CD4-positive, alpha-beta T cell treated with Interleukin-4 for 1 hour (primary cell): ENCODE data around the gene IMPA2.
"Not testable (repeated sequence)": the region's sequence is repeated elsewhere in the genome, so short reads cannot be mapped to it uniquely, and the experiment has no call there.

Experiments
- DNase-seq, 2 donors: peaks; one replicate each; pipeline ENCODE4 v3.0.0-alpha.2; 2020 to 2022

IMPA2 gene

DNA sequence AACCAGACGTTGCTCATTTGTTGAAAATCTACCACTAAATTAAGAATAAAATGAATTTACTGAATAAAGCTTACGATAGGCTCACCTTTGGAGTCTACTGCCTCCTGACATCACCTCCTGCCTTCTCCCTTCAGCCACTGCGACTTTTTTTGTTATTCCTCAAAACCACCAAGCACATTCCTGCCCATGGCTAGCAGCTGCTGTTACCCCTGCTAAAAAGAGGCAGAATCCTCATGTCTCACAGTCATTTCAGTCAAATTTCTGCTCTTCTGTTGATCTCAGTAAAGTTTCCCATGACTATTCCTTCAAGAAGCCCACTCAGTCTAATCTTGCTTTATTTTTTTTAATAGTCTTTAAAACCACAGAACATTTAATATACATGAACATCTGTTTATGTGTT lies 71.6 kb downstream of the IMPA2 start:
- DNase-seq, result no peak

DNA sequence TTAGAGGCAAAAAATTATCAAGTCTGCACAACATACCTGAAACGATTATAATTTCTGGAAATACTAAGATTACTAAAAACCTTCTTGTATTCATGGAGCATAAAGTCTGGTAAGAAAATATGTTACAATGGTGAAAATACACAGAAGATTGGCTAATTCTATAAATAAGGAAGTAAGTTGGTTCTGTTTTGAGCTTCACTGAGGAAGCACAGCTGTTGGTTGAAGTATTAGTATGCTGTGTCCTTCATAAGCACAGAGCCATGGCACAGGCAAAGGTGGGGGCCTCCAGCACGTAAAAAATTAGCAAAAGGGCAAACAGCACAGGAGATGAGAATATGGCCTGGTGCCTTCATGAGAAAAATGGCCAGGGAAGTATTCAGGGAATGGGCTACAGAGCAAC lies 72.0 kb downstream of the IMPA2 start:
- DNase-seq, result no peak

GRCh38 chr18:12056034-12056883 lies 75.0 kb downstream of the IMPA2 start:
- DNase-seq, result no peak

GRCh38 chr18:12056884-12057402 lies 75.6 kb downstream of the IMPA2 start:
- no peak for DNase-seq

- DNase-seq, result no peak
These were observed 76.2 kb downstream of the IMPA2 start for GRCh38 chr18:12057419-12058039.

- no peak for DNase-seq
These were observed 78.3 kb downstream of the IMPA2 start for GRCh38 chr18:12059334-12060181.

GRCh38 chr18:12060182-12060870 lies 79.0 kb downstream of the IMPA2 start:
- no peak for DNase-seq

GRCh38 chr18:12061685-12062084 lies 80.4 kb downstream of the IMPA2 start:
- no peak for DNase-seq

GRCh38 chr18:12062974-12063373 lies 81.7 kb downstream of the IMPA2 start:
- no peak for DNase-seq

GRCh38 chr18:12064086-12064763 lies 82.9 kb downstream of the IMPA2 start:
- DNase-seq, result no peak

- no peak for DNase-seq
These were observed 84.1 kb downstream of the IMPA2 start for GRCh38 chr18:12065397-12065796.

DNA sequence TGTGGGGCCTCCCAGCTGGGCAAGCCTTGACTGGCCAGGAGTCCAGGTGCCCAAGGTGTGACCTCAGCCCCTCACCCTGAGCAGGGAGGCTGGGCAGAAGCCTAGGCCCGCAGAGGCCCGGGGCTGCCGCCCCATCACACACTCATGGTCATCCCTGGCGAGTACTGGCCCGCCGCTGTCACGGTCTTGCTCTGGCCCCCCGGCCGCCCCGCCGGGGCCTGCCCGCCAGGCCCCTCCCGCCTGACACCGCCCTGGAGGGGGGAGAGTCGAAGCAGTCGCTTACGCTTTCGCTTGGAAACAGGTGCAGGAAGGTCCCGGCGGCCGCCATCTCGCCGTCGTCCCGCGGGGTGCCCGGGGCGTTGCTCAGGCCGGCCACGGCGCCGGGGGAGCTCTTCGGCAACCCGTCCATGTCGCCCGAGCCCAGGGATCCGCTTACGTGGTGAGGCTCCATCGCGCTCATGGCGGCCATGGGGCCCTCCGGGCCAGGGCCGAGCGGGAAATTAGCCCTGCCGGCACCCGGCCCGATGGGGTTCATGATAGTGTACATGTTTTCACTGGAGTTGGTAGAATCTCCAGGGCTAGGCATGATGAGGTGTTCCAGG lies 85.7 kb downstream of the IMPA2 start:
- no peak for DNase-seq

- DNase-seq, result no peak
These were observed 86.4 kb downstream of the IMPA2 start for GRCh38 chr18:12067671-12068070.

GRCh38 chr18:12068316-12068949 lies 87.1 kb downstream of the IMPA2 start:
- DNase-seq, result not testable (repeated sequence)

- DNase-seq, result no peak
These were observed 87.6 kb downstream of the IMPA2 start for GRCh38 chr18:12068950-12069320.

DNA sequence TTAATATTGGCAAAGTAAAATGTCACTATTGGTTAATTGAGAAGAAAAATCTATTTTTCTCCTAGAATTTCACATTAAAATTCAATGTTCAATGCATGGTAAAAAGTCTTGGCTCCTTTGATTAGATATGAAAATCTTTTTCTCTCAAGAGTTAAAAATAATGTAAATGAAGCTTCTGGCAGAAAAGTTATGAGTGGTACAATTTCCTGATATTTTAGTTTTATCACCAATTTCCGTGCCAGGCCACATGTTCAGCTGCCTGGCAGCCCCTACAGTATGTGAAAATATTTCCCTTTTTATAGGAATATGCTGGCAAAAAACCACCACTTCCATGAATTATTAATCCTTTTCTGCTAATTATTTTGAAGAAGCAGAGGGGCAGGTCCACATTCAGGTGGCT lies 89.8 kb downstream of the IMPA2 start:
- DNase-seq, result not testable (repeated sequence)

GRCh38 chr18:12072996-12073395 lies 91.7 kb downstream of the IMPA2 start:
- no peak for DNase-seq

DNA sequence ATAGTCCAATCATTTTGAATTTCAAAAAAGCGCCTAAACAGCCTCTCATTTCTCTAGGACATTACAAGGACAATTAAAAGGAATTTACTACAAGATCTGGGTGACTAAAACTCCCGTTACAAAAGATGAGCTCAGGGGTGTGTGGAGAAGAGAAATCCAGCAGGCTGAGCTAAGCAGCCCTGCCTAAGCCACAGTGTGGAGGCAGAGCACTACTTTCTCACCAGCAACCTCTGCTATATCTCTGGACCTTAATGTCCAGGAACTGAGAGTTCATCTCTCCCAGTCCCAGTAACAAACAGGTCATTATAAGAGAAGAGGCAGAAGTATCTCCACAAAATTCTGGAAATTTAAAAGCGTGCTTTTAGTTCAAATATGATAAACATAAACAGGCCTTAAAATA lies 93.4 kb downstream of the IMPA2 start:
- no peak for DNase-seq

DNA sequence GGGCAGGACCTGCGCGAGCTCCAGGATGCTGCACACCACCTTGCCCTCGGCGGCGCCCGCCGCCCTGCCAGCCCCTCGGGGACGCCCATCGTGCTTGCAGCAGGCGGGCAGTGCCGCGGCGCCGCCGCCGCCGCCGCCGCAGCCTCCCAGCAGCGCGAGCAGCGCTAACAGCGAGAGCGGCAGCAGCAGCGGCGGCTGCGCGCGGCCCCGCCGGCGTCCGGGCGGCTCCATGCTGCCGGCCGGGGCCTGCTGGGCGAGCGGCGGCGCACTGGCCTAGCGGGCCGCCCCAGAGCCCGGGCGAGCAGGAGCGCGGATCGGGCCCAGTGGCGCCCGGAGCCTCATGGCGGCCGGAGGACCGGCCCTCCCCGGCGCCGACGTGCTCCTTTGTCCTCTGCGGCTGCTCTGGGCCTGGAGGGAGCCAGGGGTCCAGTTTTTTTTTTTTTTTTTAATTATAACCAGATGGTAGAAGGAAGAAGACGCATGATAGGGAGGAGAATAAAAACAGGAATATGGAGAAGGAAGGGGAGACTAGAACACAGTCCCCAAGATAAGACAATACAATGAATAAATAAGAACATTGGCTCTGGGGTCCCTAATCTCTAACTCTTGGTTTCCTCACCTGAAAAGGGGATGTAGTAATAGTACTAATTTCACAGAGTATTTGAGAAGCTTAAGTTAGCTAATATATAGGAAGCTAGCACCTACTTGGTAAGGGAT lies 95.3 kb downstream of the IMPA2 start:
- no peak for DNase-seq

- not testable (repeated sequence) for DNase-seq
These were observed 96.7 kb downstream of the IMPA2 start for GRCh38 chr18:12077994-12078393.
